SK-N-SH (cell line): ENCODE data around the gene CYFIP1. TPM values are rescaled to one million over a fixed set of nuclear protein-coding genes. Genes with fewer than 3 reads are reported as not detected.

Source experiments
- CTCF ChIA-PET: fragments of 300-600, 350-600 bp; formaldehyde crosslinking; extraction: SDS; loops from one replicate; lab custom pipeline; 2021; lab: Yijun Ruan, JAX
- POLR2A ChIA-PET: fragments of 350-600 bp; sonication (Branson Sonifier 250); formaldehyde crosslinking; extraction: SDS; loops from one replicate; lab custom pipeline; 2020; ENCODE audit warnings: antibody characterized with exemption, inconsistent platforms; lab: Yijun Ruan, JAX
- DNase-seq: peaks from one replicate; pipeline ENCODE4 v3.0.0; 2012
- H2AFZ ChIP-seq: fragments of 200-600 bp; sonication (generic); 2 replicates; pipeline ENCODE4 v1.8.1; 2016; ENCODE audit warnings: antibody characterized with exemption, mild to moderate bottlenecking, low read depth
- H3F3A ChIP-seq: fragments of 200-600 bp; sonication (generic); replicated peaks from 2 replicates; pipeline ENCODE3; 2016; ENCODE audit warnings: antibody characterized with exemption, mild to moderate bottlenecking; ENCODE audit not compliant: insufficient read depth
- H3K27ac ChIP-seq, 2 experiments: fragments of 200-500 bp in 1 of 2; fragments of 200-600 bp in 1 of 2; sonication (Bioruptor generic) in 1 of 2; sonication (generic), shearing (Covaris generic) in 1 of 2; 2 replicates each; pipeline versions ENCODE4 v1.5.1 to v1.6.1; 2014 to 2016; ENCODE audit warnings: low read depth in 2 of 2, inconsistent platforms in 1 of 2, low read length in 1 of 2, mild to moderate bottlenecking in 1 of 2, mixed read lengths in 1 of 2
- H3K27me3 ChIP-seq: fragments of 200-600 bp; sonication (generic), shearing (Covaris generic); 2 replicates; pipeline ENCODE4 v1.6.1; 2016; ENCODE audit warnings: mixed run types; ENCODE audit not compliant: insufficient read depth
- H3K36me3 ChIP-seq, 2 experiments: fragments of 200-500 bp in 1 of 2; fragments of 200-600 bp in 1 of 2; sonication (Bioruptor generic) in 1 of 2; sonication (generic) in 1 of 2; replicated peaks in 1 of 2; 2 replicates each; pipeline versions ENCODE3 to v1.5.1; 2014 to 2016; ENCODE audit warnings: low read length in 1 of 2, mild to moderate bottlenecking in 1 of 2; ENCODE audit not compliant: insufficient read depth in 2 of 2, control insufficient read depth in 1 of 2
- H3K4me1 ChIP-seq, 2 experiments: fragments of 200-500 bp in 1 of 2; fragments of 200-600 bp in 1 of 2; sonication (Bioruptor generic) in 1 of 2; sonication (generic), shearing (Covaris generic) in 1 of 2; 2 replicates each; pipeline versions ENCODE4 v1.5.1 to v1.6.1; 2014 to 2016; ENCODE audit warnings: low read depth in 1 of 2, low read length in 1 of 2, mixed run types in 1 of 2; ENCODE audit not compliant: insufficient read depth in 2 of 2, control insufficient read depth in 1 of 2
- H3K4me2 ChIP-seq: fragments of 200-600 bp; sonication (generic), shearing (Covaris generic); 2 replicates; pipeline ENCODE4 v1.6.1; 2017; ENCODE audit warnings: mixed run types
- H3K4me3 ChIP-seq, 2 experiments: fragments of 200-500 bp in 1 of 2; fragments of 200-600 bp in 1 of 2; sonication (Bioruptor generic) in 1 of 2; sonication (generic), shearing (Covaris generic) in 1 of 2; 2 replicates each; pipeline versions ENCODE4 v1.5.1 to v1.8.1; 2014 to 2016; ENCODE audit warnings: low read depth in 2 of 2, inconsistent platforms in 1 of 2, low read length in 1 of 2, mild to moderate bottlenecking in 1 of 2, mixed read lengths in 1 of 2, moderate library complexity in 1 of 2
- H3K79me2 ChIP-seq: fragments of 200-600 bp; sonication (generic); 2 replicates; pipeline ENCODE4 v1.8.1; 2017; ENCODE audit warnings: mild to moderate bottlenecking; ENCODE audit not compliant: insufficient read depth
- H3K9ac ChIP-seq: fragments of 200-600 bp; sonication (generic); 2 replicates; pipeline ENCODE4 v1.6.1; 2017; ENCODE audit warnings: mixed run types
- H3K9me2 ChIP-seq: fragments of 200-600 bp; sonication (generic); 2 replicates; pipeline ENCODE4 v1.6.1; 2017; ENCODE audit warnings: mixed run types
- H3K9me3 ChIP-seq: fragments of 200-600 bp; sonication (generic); 2 replicates; pipeline ENCODE4 v1.6.1; 2017; ENCODE audit warnings: mixed run types, mild to moderate bottlenecking, moderate library complexity
- H4K20me1 ChIP-seq: fragments of 200-600 bp; sonication (generic); 2 replicates; pipeline ENCODE4 v1.6.1; 2017; ENCODE audit warnings: mild to moderate bottlenecking, mixed run types; ENCODE audit not compliant: insufficient read depth
- EZH2phosphoT487 ChIP-seq: fragments of 200-600 bp; sonication (generic); IDR thresholded peaks from 2 replicates; pipeline ENCODE4 v1.6.1; 2017; ENCODE audit warnings: low read depth, mixed run types, mild to moderate bottlenecking, antibody characterized with exemption, moderate library complexity, borderline replicate concordance
- GABPA ChIP-seq: IDR thresholded peaks from 2 replicates; pipeline ENCODE4 v1.4.0; 2012; ENCODE audit warnings: low read depth, mild to moderate bottlenecking
- GATA2 ChIP-seq: sonication (generic); formaldehyde crosslinking; IDR thresholded peaks from 2 replicates; pipeline ENCODE4 v1.5.0; 2020; ENCODE audit warnings: mild to moderate bottlenecking, missing genetic modification reagents
- JUND ChIP-seq: IDR thresholded peaks from 2 replicates; pipeline ENCODE4 v1.4.0; 2012
- MAX ChIP-seq: IDR thresholded peaks from 2 replicates; pipeline ENCODE4 v1.4.0; 2012; ENCODE audit warnings: low read depth
- MXI1 ChIP-seq: IDR thresholded peaks from 2 replicates; pipeline ENCODE4 v1.6.1; 2012; ENCODE audit warnings: mild to moderate bottlenecking, low read depth, low read length, improper control_type of control experiment
- NFIC ChIP-seq: IDR thresholded peaks from 2 replicates; pipeline ENCODE4 v1.4.0; 2012; ENCODE audit warnings: borderline replicate concordance
- PBX3 ChIP-seq: IDR thresholded peaks from 2 replicates; pipeline ENCODE4; 2012
- RCOR1 ChIP-seq: fragments of 150-350 bp; IDR thresholded peaks from 2 replicates; pipeline ENCODE4 v1.6.1; 2017; ENCODE audit warnings: antibody characterized with exemption, low read length
- RFX5 ChIP-seq: IDR thresholded peaks from 2 replicates; pipeline ENCODE4 v1.6.1; 2012; ENCODE audit warnings: mild to moderate bottlenecking, improper control_type of control experiment, low read length
- SMC3 ChIP-seq: IDR thresholded peaks from 2 replicates; pipeline ENCODE4 v1.6.1; 2012; ENCODE audit warnings: low read depth, low read length, improper control_type of control experiment
- TAF1 ChIP-seq: IDR thresholded peaks from 2 replicates; pipeline ENCODE4 v1.6.1; 2012; ENCODE audit warnings: low read depth, mild to moderate bottlenecking, low read length, moderate library complexity, borderline replicate concordance
- TEAD4 ChIP-seq: IDR thresholded peaks from 2 replicates; pipeline ENCODE4 v1.4.0; 2012; ENCODE audit warnings: mild to moderate bottlenecking, borderline replicate concordance; ENCODE audit not compliant: insufficient read depth
- USF1 ChIP-seq: IDR thresholded peaks from 2 replicates; pipeline ENCODE4 v1.4.0; 2012; ENCODE audit warnings: low read depth, borderline replicate concordance
- USF2 ChIP-seq: fragments of 150-350 bp; IDR thresholded peaks from 2 replicates; pipeline ENCODE4 v1.6.1; 2017; ENCODE audit warnings: antibody characterized with exemption, low read length, low read depth, borderline replicate concordance
- ZBTB33 ChIP-seq: IDR thresholded peaks from 2 replicates; pipeline ENCODE4 v1.4.0; 2012; ENCODE audit warnings: low read depth, borderline replicate concordance
- WGBS: methylation state at CpG from one replicate; pipeline ENCODE4 v1.1.6; 2017; ENCODE audit warnings: low lambda C conversion rate; 5-methylcytosine and 5-hydroxymethylcytosine counted together
- polyA plus RNA-seq, 3 experiments: library from polyadenylated mRNA; depleted of rRNA; stranded (reverse); fragments of >200 nt; gene quantifications; 2 replicates each; pipeline ENCODE4 v1.2.3, GENCODE V29; 2012

The CYFIP1 gene
- polyA plus RNA-seq, 1 of the 3 experiments (the other 2 are of a cell fraction), result 53.4 TPM

- TF ChIP-seq USF2 (no peak), RFX5 (no peak), EZH2phosphoT487 (no peak), NFIC (no peak), TEAD4 (no peak), GATA2 (CRISPR knock-in tag) (no peak), RCOR1 (no peak), GABPA (no peak)
These were observed 135.5 kb downstream of the CYFIP1 start (continued) for GRCh38 chr15:22844421-22845288.

- ChIA-PET CTCF (interaction anchor here (1.3 kb wide), 1 partner anchor 10 kb away, joined by 3 read pairs; no protein-coding TSS in a partner anchor), POLR2A (interaction anchor here (0.7 kb wide), 1 partner anchor 36 kb away, joined by 3 read pairs; no protein-coding TSS in a partner anchor)
- DNase-seq, result no peak
- 1% methylated on average over 16 of the region's 16 CpGs for WGBS
- Histone ChIP-seq H3K9me2 (no peaks in the 10 kb centered on the region), H3K4me2 (peak overlapping the region; percentile 74), H3K9me3 (no peaks in the 10 kb centered on the region), H4K20me1 (peaks cover 15% of the 10 kb centered on the region), H3K27ac (peak overlapping the region; percentile 89 to 94), H2AFZ (peak overlapping the region; percentile 78), H3K36me3 (peaks cover 0 to 16% of the 10 kb centered on the region in 2 experiments), H3K79me2 (peaks cover 56% of the 10 kb centered on the region), H3K4me1 (peaks cover 0 to 3% of the 10 kb centered on the region in 2 experiments; a peak in 1 of 4 replicates), H3K4me3 (peak overlapping the region; percentile 77 to 84), H3K27me3 (no peaks in the 10 kb centered on the region), H3K9ac (peak overlapping the region; percentile 86), H3F3A (peaks cover 5% of the 10 kb centered on the region)
- peak; percentile 7; the same call in 1 of the 2 replicates for TF ChIP-seq MXI1
- no peak for TF ChIP-seq GATA2 (CRISPR knock-in tag)
These were observed 141.0 kb downstream of the CYFIP1 start for GRCh38 chr15:22839046-22839695.

GRCh38 chr15:22838292-22839042 is 141.7 kb downstream of the CYFIP1 start, which contains the start of gene NIPA2:
NIPA2 (plus strand) TSS chr15:22838666; CDS start chr15:22851732, 13,066 bp downstream.
- POLR2A ChIA-PET, result no interaction called here
- Histone ChIP-seq H3K79me2 (peaks cover 49% of the 10 kb centered on the region), H3K27me3 (no peaks in the 10 kb centered on the region), H3K4me1 (peaks cover 0 to 3% of the 10 kb centered on the region in 2 experiments; a peak in 1 of 4 replicates), H4K20me1 (peaks cover 15% of the 10 kb centered on the region), H3K27ac (peak within 1 kb of the TSS; percentile 89 to 94), H3K4me2 (peak within 1 kb of the TSS; percentile 74), H3F3A (peaks cover 5% of the 10 kb centered on the region), H3K9me2 (no peaks in the 10 kb centered on the region), H3K9ac (peak within 1 kb of the TSS; percentile 86), H3K9me3 (no peaks in the 10 kb centered on the region), H2AFZ (peak within 1 kb of the TSS; percentile 98), H3K4me3 (peak within 1 kb of the TSS; percentile 77 to 84), H3K36me3 (peaks cover 0 to 9% of the 10 kb centered on the region in 2 experiments)
- peak; percentile 98 for DNase-seq
- CTCF ChIA-PET, result no interaction called here
- 2% methylated on average over 9 of the region's 83 CpGs for WGBS
- TF ChIP-seq JUND (no peak), RCOR1 (no peak), TAF1 (peak; percentile 57), ZBTB33 (no peak), GATA2 (CRISPR knock-in tag) (no peak), SMC3 (no peak), USF1 (no peak), PBX3 (no peak), MAX (peak; percentile 86)
